Stomach (tissue), 4 donors: Measurements from ENCODE around the gene PKDCC.

Experiments
- CTCF ChIP-seq, 7 experiments: fragments of 450-650 bp in 4 of 7; fragments of 200-600 bp in 3 of 7; sonication (generic) in 3 of 7; IDR thresholded peaks; one replicate each; pipeline ENCODE4 v1.5.1; 2016 to 2019; ENCODE audit warnings: antibody characterized with exemption in 7 of 7, control low read depth in 2 of 7, mild to moderate bottlenecking in 1 of 7
- EP300 ChIP-seq: sonication (generic); formaldehyde crosslinking; IDR thresholded peaks from one replicate; pipeline ENCODE4 v1.6.1; 2017; ENCODE audit warnings: antibody characterized with exemption
- POLR2A ChIP-seq, 4 donors: fragments of 450-650 bp; IDR thresholded peaks; one replicate each; pipeline ENCODE4 v1.6.1; 2016; ENCODE audit warnings: antibody characterized with exemption in 4 of 4, control low read depth in 2 of 4, mild to moderate bottlenecking in 1 of 4, moderate library complexity in 1 of 4

- no peak for TF ChIP-seq CTCF (IDR thresholded peaks at IDR 0.05)
- no peak for TF ChIP-seq POLR2A (IDR thresholded peaks at IDR 0.05)
- no peak for TF ChIP-seq EP300
Observed at GRCh38 chr2:42072349-42073118, 24.7 kb downstream of the PKDCC start.
